Panc1 (cell line): ENCODE measurements around the gene GRID1. TPM values are rescaled to one million over a fixed set of nuclear protein-coding genes. Genes with fewer than 3 reads are reported as not detected.

Experiments used
- ATAC-seq: fragments of 200-7000 bp; cut with Tn5 transposase; 2 replicates; pipeline ENCODE4 v1.9.1; 2020; ENCODE audit warnings: mild to moderate bottlenecking, moderate library complexity
- BruUV-seq: library from RNA; stranded (reverse); fragments of 400-500 nt; replicated peaks from 2 replicates; lab custom pipeline; 2021; lab: Mats Ljungman, UMichigan
- CTCF ChIA-PET: fragments of 300-600 bp; sonication (Branson Sonifier 250); formaldehyde crosslinking; loops from one replicate; lab custom pipeline; 2022; ENCODE audit warnings: antibody characterized with exemption; lab: Charles Lee
- POLR2A ChIA-PET: fragments of 300-600 bp; sonication (Branson Sonifier 250); formaldehyde crosslinking; loops from one replicate; lab custom pipeline; 2022; ENCODE audit warnings: antibody characterized with exemption; lab: Charles Lee
- DNase-seq: peaks from one replicate; pipeline ENCODE4 v3.0.0-alpha.2; 2010; ENCODE audit warnings: low read depth, low spot score
- H3K27ac ChIP-seq: 2 replicates; pipeline ENCODE4 v1.5.1; 2011; ENCODE audit warnings: mild to moderate bottlenecking, low read length, inconsistent platforms
- H3K27me3 ChIP-seq: fragments of 200-500 bp; sonication (Bioruptor generic); 2 replicates; pipeline ENCODE4 v1.6.0; 2014; ENCODE audit warnings: low read length, inconsistent platforms; ENCODE audit not compliant: control insufficient read depth, insufficient read depth
- H3K36me3 ChIP-seq: fragments of 200-500 bp; sonication (Bioruptor generic); 2 replicates; pipeline ENCODE4 v1.5.1; 2014; ENCODE audit warnings: inconsistent platforms, mild to moderate bottlenecking, low read length, moderate library complexity; ENCODE audit not compliant: control insufficient read depth, insufficient read depth
- H3K4me1 ChIP-seq: 2 replicates; pipeline ENCODE4 v1.5.1; 2011; ENCODE audit warnings: inconsistent platforms, mild to moderate bottlenecking, low read length, moderate library complexity; ENCODE audit not compliant: control insufficient read depth, insufficient read depth
- H3K4me3 ChIP-seq, 2 experiments: 2 replicates each; pipeline ENCODE4 v1.5.1; 2011 to 2012; ENCODE audit warnings: low read depth in 2 of 2, low read length in 2 of 2, mild to moderate bottlenecking in 2 of 2, inconsistent platforms in 1 of 2, moderate library complexity in 1 of 2
- H3K9me3 ChIP-seq: fragments of 200-500 bp; sonication (Bioruptor generic); 2 replicates; pipeline ENCODE4 v1.5.1; 2014; ENCODE audit warnings: low read depth, mild to moderate bottlenecking, inconsistent platforms, low read length, moderate library complexity; ENCODE audit not compliant: control insufficient read depth, insufficient read depth
- POLR2AphosphoS5 ChIP-seq: IDR thresholded peaks from 2 replicates; pipeline ENCODE4 v1.6.1; 2012; ENCODE audit warnings: mild to moderate bottlenecking, low read depth, low read length, moderate library complexity
- SIN3A ChIP-seq: IDR thresholded peaks from 2 replicates; pipeline ENCODE4 v1.6.1; 2012; ENCODE audit warnings: low read depth, mild to moderate bottlenecking, low read length, moderate library complexity, borderline replicate concordance; ENCODE audit not compliant: insufficient read depth
- TCF7L2 ChIP-seq: IDR thresholded peaks from 2 replicates; pipeline ENCODE4 v1.6.1; 2011; ENCODE audit warnings: mild to moderate bottlenecking, low read depth, low read length, inconsistent platforms
- in situ Hi-C: cut with HindIII; loops from 2 replicates; pipeline ENCODE4 v1.10.0; 2016; ENCODE audit warnings: low sequenced_read_pairs, low pct_unique_long_range_greater_than_20kb
- intact Hi-C: fragments of 100-400 bp; cut with micrococcal nuclease; formaldehyde crosslinking; loops from one replicate; pipeline ENCODE4 v1.10.0; 2022; ENCODE audit not compliant: unreplicated experiment
- total RNA-seq: library from RNA; stranded (reverse); gene quantifications from one replicate; pipeline ENCODE4 v1.2.1, GENCODE V29; 2021; ENCODE audit not compliant: unreplicated experiment
- TF ChIP-seq, protein P1 (sequence below), 2 experiments: IDR thresholded peaks; 2 replicates each; pipeline ENCODE4 v1.6.1; 2011 to 2012; ENCODE audit warnings: low read depth in 2 of 2, control low read depth in 1 of 2, low read length in 1 of 2, mild to moderate bottlenecking in 1 of 2, moderate library complexity in 1 of 2; ENCODE audit not compliant: insufficient read depth in 1 of 2
- TF ChIP-seq, protein P2 (sequence below): fragments of 450-650 bp; IDR thresholded peaks from 2 replicates; pipeline ENCODE4 v1.5.1; 2017; ENCODE audit warnings: mild to moderate bottlenecking

The GRID1 gene
- total RNA-seq, 1 experiment from 2014 or later, result 2.3 TPM

GRCh38 chr10:86059892-86060291 lies 306.7 kb downstream of the GRID1 start:
- no TSS peak for BruUV-seq
- ATAC-seq (no peak), DNase-seq (no peak)
- Histone ChIP-seq H3K36me3 (no peaks in the 10 kb centered on the region), H3K27ac (no peak overlapping the region), H3K4me1 (no peaks in the 10 kb centered on the region), H3K27me3 (peaks cover 7% of the 10 kb centered on the region), H3K4me3 (no peak overlapping the region), H3K9me3 (no peaks in the 10 kb centered on the region)
- ChIA-PET CTCF (no interaction called here), POLR2A (interaction anchor here (0.6 kb wide), 1 partner anchor 300 kb away, joined by 4 read pairs; no protein-coding TSS in a partner anchor)
- TF ChIP-seq, protein P1, sequence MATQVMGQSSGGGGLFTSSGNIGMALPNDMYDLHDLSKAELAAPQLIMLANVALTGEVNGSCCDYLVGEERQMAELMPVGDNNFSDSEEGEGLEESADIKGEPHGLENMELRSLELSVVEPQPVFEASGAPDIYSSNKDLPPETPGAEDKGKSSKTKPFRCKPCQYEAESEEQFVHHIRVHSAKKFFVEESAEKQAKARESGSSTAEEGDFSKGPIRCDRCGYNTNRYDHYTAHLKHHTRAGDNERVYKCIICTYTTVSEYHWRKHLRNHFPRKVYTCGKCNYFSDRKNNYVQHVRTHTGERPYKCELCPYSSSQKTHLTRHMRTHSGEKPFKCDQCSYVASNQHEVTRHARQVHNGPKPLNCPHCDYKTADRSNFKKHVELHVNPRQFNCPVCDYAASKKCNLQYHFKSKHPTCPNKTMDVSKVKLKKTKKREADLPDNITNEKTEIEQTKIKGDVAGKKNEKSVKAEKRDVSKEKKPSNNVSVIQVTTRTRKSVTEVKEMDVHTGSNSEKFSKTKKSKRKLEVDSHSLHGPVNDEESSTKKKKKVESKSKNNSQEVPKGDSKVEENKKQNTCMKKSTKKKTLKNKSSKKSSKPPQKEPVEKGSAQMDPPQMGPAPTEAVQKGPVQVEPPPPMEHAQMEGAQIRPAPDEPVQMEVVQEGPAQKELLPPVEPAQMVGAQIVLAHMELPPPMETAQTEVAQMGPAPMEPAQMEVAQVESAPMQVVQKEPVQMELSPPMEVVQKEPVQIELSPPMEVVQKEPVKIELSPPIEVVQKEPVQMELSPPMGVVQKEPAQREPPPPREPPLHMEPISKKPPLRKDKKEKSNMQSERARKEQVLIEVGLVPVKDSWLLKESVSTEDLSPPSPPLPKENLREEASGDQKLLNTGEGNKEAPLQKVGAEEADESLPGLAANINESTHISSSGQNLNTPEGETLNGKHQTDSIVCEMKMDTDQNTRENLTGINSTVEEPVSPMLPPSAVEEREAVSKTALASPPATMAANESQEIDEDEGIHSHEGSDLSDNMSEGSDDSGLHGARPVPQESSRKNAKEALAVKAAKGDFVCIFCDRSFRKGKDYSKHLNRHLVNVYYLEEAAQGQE (IDR thresholded peaks at IDR 0.05; ENCODE audit: insufficient read depth in 1 of 2, low read depth in 2 of 2, low read length in 1 of 2), result no peak
- in situ Hi-C loops (no loop called here), intact Hi-C loops (no loop called here)

DNA sequence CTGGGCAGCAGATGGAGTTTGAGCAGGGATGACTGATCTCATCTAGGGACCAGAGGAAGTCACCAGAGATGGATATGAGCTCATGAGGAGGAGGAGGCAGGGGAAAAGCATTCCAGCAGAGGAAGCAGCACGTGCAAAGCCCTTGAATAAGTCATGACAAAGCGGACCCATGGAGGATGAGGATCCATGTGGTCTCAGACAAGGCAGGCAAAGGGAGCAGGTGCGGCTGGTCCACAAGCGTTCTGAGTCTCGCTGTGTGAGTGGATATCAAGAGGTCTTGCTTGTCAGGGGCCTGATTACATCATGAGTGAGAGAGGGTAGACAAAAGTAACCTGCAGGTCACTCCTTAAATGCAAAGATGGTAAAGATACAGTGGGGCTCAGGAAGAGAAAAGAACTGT lies 307.6 kb downstream of the GRID1 start:
- ATAC-seq, result no peak
- H3K36me3 ChIP-seq, result no peaks in the 10 kb centered on the region
- H3K9me3 ChIP-seq, result no peaks in the 10 kb centered on the region
- BruUV-seq, result no TSS peak
- intact Hi-C loops, result no loop called here
- TF ChIP-seq, protein P2, sequence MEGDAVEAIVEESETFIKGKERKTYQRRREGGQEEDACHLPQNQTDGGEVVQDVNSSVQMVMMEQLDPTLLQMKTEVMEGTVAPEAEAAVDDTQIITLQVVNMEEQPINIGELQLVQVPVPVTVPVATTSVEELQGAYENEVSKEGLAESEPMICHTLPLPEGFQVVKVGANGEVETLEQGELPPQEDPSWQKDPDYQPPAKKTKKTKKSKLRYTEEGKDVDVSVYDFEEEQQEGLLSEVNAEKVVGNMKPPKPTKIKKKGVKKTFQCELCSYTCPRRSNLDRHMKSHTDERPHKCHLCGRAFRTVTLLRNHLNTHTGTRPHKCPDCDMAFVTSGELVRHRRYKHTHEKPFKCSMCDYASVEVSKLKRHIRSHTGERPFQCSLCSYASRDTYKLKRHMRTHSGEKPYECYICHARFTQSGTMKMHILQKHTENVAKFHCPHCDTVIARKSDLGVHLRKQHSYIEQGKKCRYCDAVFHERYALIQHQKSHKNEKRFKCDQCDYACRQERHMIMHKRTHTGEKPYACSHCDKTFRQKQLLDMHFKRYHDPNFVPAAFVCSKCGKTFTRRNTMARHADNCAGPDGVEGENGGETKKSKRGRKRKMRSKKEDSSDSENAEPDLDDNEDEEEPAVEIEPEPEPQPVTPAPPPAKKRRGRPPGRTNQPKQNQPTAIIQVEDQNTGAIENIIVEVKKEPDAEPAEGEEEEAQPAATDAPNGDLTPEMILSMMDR, result no peak
- TF ChIP-seq, protein P1 (IDR thresholded peaks at IDR 0.05; ENCODE audit: insufficient read depth in 1 of 2, low read depth in 2 of 2, low read length in 1 of 2), result no peak
- TF ChIP-seq SIN3A, result no peak
- TF ChIP-seq POLR2AphosphoS5, result no peak
- no peak for TF ChIP-seq TCF7L2
- in situ Hi-C loops, result no loop called here
- CTCF ChIA-PET, result no interaction called here
- no peak for DNase-seq
- no peak overlapping the region for H3K4me3 ChIP-seq
- POLR2A ChIA-PET, result no interaction called here
- H3K27me3 ChIP-seq, result peaks cover 7% of the 10 kb centered on the region
- no peak overlapping the region for H3K27ac ChIP-seq
- H3K4me1 ChIP-seq, result no peaks in the 10 kb centered on the region
